ENCODE measurements around the gene ADAM12. TPM values are rescaled to one million over a fixed set of nuclear protein-coding genes. Genes with fewer than 3 reads are reported as not detected.

ADAM12 gene
- total and polyA plus RNA-seq, 2 donors (not counting 3 experiments of a cell fraction or from before 2014, with no cell fraction given), result 0.22 to 0.33 TPM

GRCh38 chr10:125992254-125992653 is 396.0 kb downstream of the ADAM12 start:
- Histone ChIP-seq H3K4me1 (ENCODE audit: control insufficient read depth, extremely low read depth, insufficient read depth, low read length) (no peaks in the 10 kb centered on the region), H3K9ac (replicated peaks; ENCODE audit: extremely low read depth, insufficient read depth, low read length) (no peak overlapping the region), H4K20me1 (replicated peaks; ENCODE audit: control insufficient read depth, extremely low read depth, insufficient read depth, low read length) (no peaks in the 10 kb centered on the region), H3K4me2 (ENCODE audit: insufficient read depth, low read length) (no peak overlapping the region), H3K36me3 (ENCODE audit: control insufficient read depth in 2 of 2, extremely low read depth in 1 of 2, insufficient read depth in 2 of 2, low read length in 2 of 2) (no peaks in the 10 kb centered on the region), H3K27ac (ENCODE audit: insufficient read depth, low read depth, low read length) (no peak overlapping the region), H3K9me1 (replicated peaks; ENCODE audit: control insufficient read depth, extremely low read depth, insufficient read depth, low read length) (no peaks in the 10 kb centered on the region), H3K9me3 (replicated peaks; ENCODE audit: control insufficient read depth, insufficient read depth, low read length) (no peaks in the 10 kb centered on the region), H3K27me3 (ENCODE audit: control insufficient read depth in 2 of 2, insufficient read depth in 2 of 2, low read length in 2 of 2) (no peaks in the 10 kb centered on the region), H3K4me3 (replicated peaks in 1 of 3; ENCODE audit: insufficient read depth in 1 of 3, low read depth in 1 of 3, low read length in 3 of 3) (no peak overlapping the region), H3K79me2 (ENCODE audit: control insufficient read depth, insufficient read depth, low read length) (no peaks in the 10 kb centered on the region), H2AFZ (ENCODE audit: low read depth, low read length) (no peak overlapping the region)
- DNase-seq (ENCODE audit: low read depth, low spot score), result no peak
- no peak for TF ChIP-seq JUN (IDR thresholded peaks at IDR 0.05; ENCODE audit: borderline replicate concordance, insufficient read depth, insufficient read length, low read depth)
- no peak for TF ChIP-seq EZH2 (IDR thresholded peaks at IDR 0.05; ENCODE audit: borderline replicate concordance, low read depth, low read length, severe bottlenecking)
- no peak for TF ChIP-seq MYC (IDR thresholded peaks at IDR 0.05; ENCODE audit: low read depth, low read length)
- TF ChIP-seq MAX (IDR thresholded peaks at IDR 0.05; ENCODE audit: insufficient read depth, insufficient read length), result no peak
- no peak for TF ChIP-seq FOS (IDR thresholded peaks at IDR 0.05; ENCODE audit: borderline replicate concordance, insufficient read depth, low read length)
- TF ChIP-seq CTCF (IDR thresholded peaks at IDR 0.05; ENCODE audit: extremely low read depth in 1 of 2, insufficient read depth in 1 of 2, low read depth in 1 of 2, low read length in 2 of 2), result no peak
- no peak for TF ChIP-seq GATA2 (IDR thresholded peaks at IDR 0.05; ENCODE audit: insufficient read depth, insufficient read length, low read depth, low read length)
- TF ChIP-seq POLR2AphosphoS5 (IDR thresholded peaks at IDR 0.05; ENCODE audit: insufficient read depth, low read depth, low read length), result no peak
- TF ChIP-seq POLR2A (IDR thresholded peaks at IDR 0.05; ENCODE audit: low read depth, low read length), result no peak
- ChIA-PET POLR2A (no interaction called here), CTCF (interaction anchor here (1.1 kb wide), 2 partner anchors 9 to 394 kb away, joined by 3 to 4 read pairs; no protein-coding TSS in a partner anchor)
- no TSS peak for BruUV-seq (replicated peaks)
- dilution Hi-C loops (cut with MboI; ENCODE audit: extremely low pct_ligation_motif_present, low sequenced_read_pairs) (no loop called here), intact Hi-C loops (cut with micrococcal nuclease) (no loop called here)
- no peak for FAIRE-seq
